MCF 10A (cell line): ENCODE measurements around the gene SULT4A1. TPM values are rescaled to one million over a fixed set of nuclear protein-coding genes. Genes with fewer than 3 reads are reported as not detected.

Experiments
- BruUV-seq: library from RNA; stranded (reverse); fragments of 400-500 nt; replicated peaks from 2 replicates; lab custom pipeline; 2021; lab: Mats Ljungman, UMichigan
- CTCF ChIA-PET: fragments of 300-600 bp; sonication (Branson Sonifier 250); formaldehyde crosslinking; extraction: SDS; loops from one replicate; lab custom pipeline; 2021; ENCODE audit warnings: antibody characterized with exemption, inconsistent platforms; lab: Yijun Ruan, JAX
- POLR2A ChIA-PET: fragments of 300-600, 350-650 bp; sonication (Branson Sonifier 250); formaldehyde crosslinking; extraction: SDS; loops from one replicate; lab custom pipeline; 2020; ENCODE audit warnings: antibody characterized with exemption, inconsistent platforms; lab: Yijun Ruan, JAX
- DNase-seq: peaks from one replicate; pipeline ENCODE4 v3.0.0-alpha.2; 2018; ENCODE audit not compliant: unreplicated experiment
- H3K27ac Mint-ChIP-seq: one replicate; pipeline ENCODE4 v1.8.0; 2022; ENCODE audit warnings: mild to moderate bottlenecking, low read depth, mixed read lengths; ENCODE audit not compliant: unreplicated experiment
- H3K27me3 Mint-ChIP-seq: one replicate; pipeline ENCODE4 v1.8.0; 2022; ENCODE audit warnings: mixed read lengths; ENCODE audit not compliant: insufficient read depth, unreplicated experiment
- H3K36me3 Mint-ChIP-seq: one replicate; pipeline ENCODE4 v1.8.0; 2022; ENCODE audit warnings: mild to moderate bottlenecking, moderate library complexity, mixed read lengths; ENCODE audit not compliant: insufficient read depth, unreplicated experiment
- H3K4me1 Mint-ChIP-seq: one replicate; pipeline ENCODE4 v1.8.0; 2022; ENCODE audit warnings: mixed read lengths; ENCODE audit not compliant: insufficient read depth, unreplicated experiment
- H3K4me3 Mint-ChIP-seq: one replicate; pipeline ENCODE4 v1.8.0; 2022; ENCODE audit warnings: mild to moderate bottlenecking, moderate library complexity, mixed read lengths; ENCODE audit not compliant: unreplicated experiment
- H3K9me3 Mint-ChIP-seq: one replicate; pipeline ENCODE4 v1.8.0; 2022; ENCODE audit warnings: mixed read lengths; ENCODE audit not compliant: unreplicated experiment
- CTCF ChIP-seq: fragments of 200-600 bp; IDR thresholded peaks from one replicate; pipeline ENCODE4 v1.8.0; 2022; ENCODE audit warnings: antibody characterized with exemption, mild to moderate bottlenecking; ENCODE audit not compliant: unreplicated experiment
- intact Hi-C: fragments of 100-400 bp; cut with micrococcal nuclease; formaldehyde crosslinking; loops from 2 replicates; pipeline ENCODE4 v1.14.1; 2022
- total RNA-seq: library from RNA; stranded (reverse); gene quantifications from 2 replicates; pipeline ENCODE4 v1.2.3, GENCODE V29; 2022

Gene SULT4A1
- total RNA-seq, 1 experiment from 2014 or later: not detected

GRCh38 chr22:43854786-43855271 lies 7.5 kb downstream of the SULT4A1 start:
- no peaks in the 10 kb centered on the region for H3K36me3 Mint-ChIP-seq
- peaks cover 14% of the 10 kb centered on the region for H3K9me3 Mint-ChIP-seq
- DNase-seq: no peak
- no peak for TF ChIP-seq CTCF
- ChIA-PET POLR2A (no interaction called here), CTCF (no interaction called here)
- H3K4me1 Mint-ChIP-seq: no peaks in the 10 kb centered on the region
- H3K27me3 Mint-ChIP-seq: peaks cover 67% of the 10 kb centered on the region
- H3K27ac Mint-ChIP-seq: no peak overlapping the region
- H3K4me3 Mint-ChIP-seq: no peak overlapping the region
- BruUV-seq: no TSS peak
- intact Hi-C loops: no loop called here

GRCh38 chr22:43854121-43854785 lies 8.1 kb downstream of the SULT4A1 start:
- BruUV-seq: no TSS peak
- DNase-seq: no peak
- ChIA-PET POLR2A (interaction anchor here (1.1 kb wide), 1 partner anchor 15 kb away, joined by 3 read pairs; no protein-coding TSS in a partner anchor), CTCF (interaction anchor here (0.8 to 1.5 kb wide), 3 partner anchors 21 to 432 kb away, joined by 3 to 5 read pairs (median 3); no protein-coding TSS in a partner anchor)
- H3K27me3 Mint-ChIP-seq: peaks cover 71% of the 10 kb centered on the region
- TF ChIP-seq CTCF: no peak
- H3K4me3 Mint-ChIP-seq: no peak overlapping the region
- peaks cover 14% of the 10 kb centered on the region for H3K9me3 Mint-ChIP-seq
- no peaks in the 10 kb centered on the region for H3K4me1 Mint-ChIP-seq
- no peaks in the 10 kb centered on the region for H3K36me3 Mint-ChIP-seq
- H3K27ac Mint-ChIP-seq: no peak overlapping the region
- intact Hi-C loops: no loop called here

- CTCF ChIA-PET: interaction anchor here (0.8 to 1.5 kb wide), 4 partner anchors 21 to 580 kb away, joined by 3 to 5 read pairs (median 3); no protein-coding TSS in a partner anchor
- no TSS peak for BruUV-seq
- no peaks in the 10 kb centered on the region for H3K36me3 Mint-ChIP-seq
- no peak overlapping the region for H3K4me3 Mint-ChIP-seq
- H3K27me3 Mint-ChIP-seq: peaks cover 65% of the 10 kb centered on the region
- peak; percentile 4 for DNase-seq
- intact Hi-C loops: no loop called here
- H3K27ac Mint-ChIP-seq: no peak overlapping the region
- POLR2A ChIA-PET: interaction anchor here (1.1 kb wide), 1 partner anchor 16 kb away, joined by 3 read pairs; no protein-coding TSS in a partner anchor
- H3K4me1 Mint-ChIP-seq: no peaks in the 10 kb centered on the region
- peaks cover 14% of the 10 kb centered on the region for H3K9me3 Mint-ChIP-seq
- no peak for TF ChIP-seq CTCF
Measured at GRCh38 chr22:43853328-43853931, 8.9 kb downstream of the SULT4A1 start.
